Left lobe of liver (tissue), 2 donors: ENCODE data around the gene TSHZ3. TPM values are rescaled to one million over a fixed set of nuclear protein-coding genes. Genes with fewer than 3 reads are reported as not detected.

ENCODE experiments used
- ATAC-seq: fragments of 200-7000 bp; cut with Tn5 transposase; one replicate; pipeline ENCODE4 v1.9.1; 2020; ENCODE audit warnings: mild to moderate bottlenecking, moderate library complexity
- DNase-seq: peaks from one replicate; pipeline ENCODE4 v3.0.0-alpha.2; 2020; ENCODE audit warnings: low spot score
- total RNA-seq: library from RNA; stranded (reverse); gene quantifications from one replicate; pipeline ENCODE4 v1.2.1, GENCODE V29; 2021
- donor health status: DM: no; HTN: no; CAD: no; lungs with moderate emphysema.
- donor health status: DM: no; HTN: yes; CAD: no.

TSHZ3 gene
- total RNA-seq: 1.1 TPM

GRCh38 chr19:31349160-31349881 is at the start of gene TSHZ3:
Gene TSHZ3, minus strand, starts transcription at chr19:31349436. Its CDS starts 217 bp downstream, at chr19:31349219.
- peak; percentile 64 for DNase-seq
- peak; percentile 68 for ATAC-seq

DNA sequence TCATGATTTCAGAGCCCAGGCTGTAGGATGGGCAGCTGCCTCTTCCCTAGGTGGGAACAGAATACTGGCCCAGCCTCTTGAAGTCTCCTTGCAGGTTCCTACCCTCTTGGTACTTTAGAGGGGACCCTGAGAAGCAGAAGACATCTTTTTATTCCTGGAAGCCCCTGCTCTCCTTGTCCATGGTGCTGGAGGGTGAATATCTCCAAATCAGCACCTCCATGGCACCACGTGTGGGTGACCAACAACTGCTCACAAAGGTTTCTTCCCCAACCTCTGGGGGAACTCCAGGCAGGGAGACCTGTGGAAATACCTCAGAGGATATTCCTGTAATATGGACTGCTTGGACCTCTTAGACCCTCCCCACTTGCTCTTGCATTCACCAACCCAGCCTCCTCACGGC is 48.1 kb upstream of the TSHZ3 start:
- no peak for DNase-seq
- no peak for ATAC-seq

- DNase-seq (no peak), ATAC-seq (peak; percentile 47)
Observed at GRCh38 chr19:31392464-31392863, 43.2 kb upstream of the TSHZ3 start.

GRCh38 chr19:31391518-31391917 is 42.3 kb upstream of the TSHZ3 start:
- no peak for DNase-seq
- ATAC-seq: no peak

GRCh38 chr19:31390711-31391110 is 41.5 kb upstream of the TSHZ3 start:
- ATAC-seq (no peak), DNase-seq (no peak)

DNA sequence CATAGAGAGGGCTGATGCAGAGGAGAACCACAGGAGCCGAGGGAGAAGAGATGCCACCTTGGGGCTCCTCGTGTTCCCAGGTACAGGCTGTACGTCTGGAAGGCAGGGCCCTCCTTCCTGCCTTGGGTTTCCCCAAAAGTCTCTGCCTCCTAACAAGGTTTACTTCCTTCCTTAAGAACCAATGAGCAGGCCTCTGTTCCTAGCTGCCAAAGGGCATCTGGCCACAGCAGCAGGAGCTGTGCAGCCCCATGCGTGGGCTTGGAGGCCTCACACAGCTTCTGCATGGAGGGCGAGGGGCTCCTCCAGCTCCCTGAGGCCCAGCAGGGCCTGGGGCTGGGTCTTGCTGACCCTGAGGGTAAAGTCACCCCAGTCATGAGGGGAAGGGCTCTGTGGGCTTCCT is 40.6 kb upstream of the TSHZ3 start:
- no peak for ATAC-seq
- no peak for DNase-seq

DNA sequence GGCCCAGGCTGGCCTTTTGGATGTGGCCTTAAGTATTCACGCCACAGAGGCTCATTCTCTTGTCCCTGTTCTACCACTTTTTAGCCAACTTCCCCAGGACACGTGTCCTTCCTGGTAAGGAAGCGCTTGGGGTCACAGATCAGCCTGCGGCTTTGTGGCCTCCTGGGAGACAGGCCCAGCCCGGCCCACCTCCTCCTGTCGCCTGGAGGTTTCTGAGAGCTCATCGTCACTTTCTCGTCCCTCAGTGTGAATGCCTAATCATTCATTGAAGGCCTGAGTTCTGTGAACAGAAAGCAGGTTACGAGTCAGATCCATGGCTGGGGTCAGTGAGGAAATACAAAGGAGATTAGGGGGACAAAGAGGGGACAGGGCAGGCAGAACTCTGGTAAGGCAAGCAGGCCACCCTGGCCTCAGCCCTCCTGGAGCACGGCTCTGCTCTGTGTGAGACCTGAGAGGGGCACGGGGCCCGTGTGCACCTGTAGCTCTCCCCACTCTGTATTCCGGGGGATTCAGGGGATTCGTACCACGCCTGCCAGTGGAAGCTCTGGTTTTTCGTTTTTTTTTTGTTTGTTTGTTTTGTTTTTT is 38.6 kb upstream of the TSHZ3 start:
- no peak for DNase-seq

GRCh38 chr19:31386806-31387205 is 37.6 kb upstream of the TSHZ3 start:
- DNase-seq (no peak), ATAC-seq (no peak)

More for the DNA sequence above, 38.6 kb upstream of the TSHZ3 start:
- no peak for ATAC-seq

DNA sequence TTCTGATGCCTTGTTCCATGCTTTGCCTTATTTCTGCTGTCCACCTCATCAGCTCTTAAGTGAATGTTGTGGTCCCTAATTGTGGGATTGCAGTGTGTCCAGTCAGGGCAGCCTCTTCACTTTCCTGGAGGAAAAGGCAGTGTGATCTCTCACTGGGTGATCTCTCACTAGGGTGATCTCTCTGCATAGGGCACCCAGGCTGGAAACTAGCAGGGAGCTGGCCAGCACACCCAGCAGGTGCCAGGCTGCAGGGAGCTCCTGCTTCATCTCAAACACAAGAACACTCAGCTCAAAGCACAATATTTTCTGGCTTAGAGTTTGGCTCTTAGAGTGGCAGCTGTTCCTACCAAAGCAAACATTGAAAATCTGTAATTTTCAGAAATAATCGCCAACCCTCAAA is 36.5 kb upstream of the TSHZ3 start:
- ATAC-seq (no peak), DNase-seq (no peak)

DNA sequence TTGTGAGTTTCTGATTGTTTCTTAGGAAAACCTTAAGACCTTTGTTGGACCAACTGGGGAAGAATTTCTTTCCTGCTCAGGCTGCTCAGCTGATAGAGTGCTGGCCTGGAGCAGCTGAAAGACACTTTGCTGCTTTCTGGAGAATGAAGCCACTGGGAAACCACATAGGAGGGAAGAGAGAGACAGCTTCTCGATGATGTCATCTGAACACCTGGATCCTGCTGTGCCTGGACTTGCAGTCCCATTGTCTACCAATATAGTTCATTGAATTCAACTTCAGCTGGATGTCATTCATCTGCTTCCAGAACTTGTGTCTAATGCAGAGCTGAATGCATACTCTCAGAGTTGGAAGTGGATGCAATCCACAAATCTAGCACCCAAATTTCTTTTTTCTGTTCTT is 34.3 kb upstream of the TSHZ3 start:
- no peak for ATAC-seq
- DNase-seq: no peak

DNA sequence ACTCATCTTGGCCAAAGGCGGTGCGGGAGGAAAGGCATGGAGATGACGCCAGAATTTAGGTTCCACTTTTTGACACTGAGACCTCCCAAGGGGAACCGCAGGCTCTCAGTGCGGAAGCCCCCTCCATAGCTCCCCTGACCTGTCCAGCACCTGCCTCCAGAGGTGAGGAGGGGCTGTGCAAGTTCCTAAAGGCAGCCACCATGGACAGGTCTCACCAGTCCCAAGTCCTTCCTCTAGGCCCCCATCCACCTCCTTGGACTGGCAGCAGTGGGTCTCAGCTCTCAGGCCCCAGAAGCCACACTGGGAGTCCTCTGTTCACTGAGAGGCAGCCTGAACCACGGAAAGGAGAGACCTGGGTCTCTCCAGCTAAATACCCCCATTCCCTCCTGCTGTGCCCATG is 31.6 kb upstream of the TSHZ3 start:
- ATAC-seq: no peak
- no peak for DNase-seq

DNA sequence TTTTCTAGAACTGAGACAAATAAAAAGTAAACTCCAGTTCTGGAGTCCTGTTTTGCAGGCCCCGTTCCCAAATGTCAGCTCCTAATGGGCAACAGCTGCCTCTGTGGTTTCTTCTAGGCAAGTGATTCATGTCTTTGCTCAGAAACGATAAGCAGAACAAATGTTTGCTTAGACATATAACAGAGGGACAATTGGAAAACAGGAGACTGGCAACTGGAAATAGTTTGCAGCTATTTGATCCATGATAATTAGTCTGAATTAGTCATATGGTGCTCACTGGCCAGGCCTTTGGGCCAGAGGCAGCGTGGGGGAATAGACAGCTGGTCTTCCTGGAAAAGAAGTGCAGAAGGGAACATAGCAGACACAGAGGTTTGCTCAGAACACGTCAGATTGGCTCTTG is 29.2 kb upstream of the TSHZ3 start:
- DNase-seq (no peak), ATAC-seq (no peak)

DNA sequence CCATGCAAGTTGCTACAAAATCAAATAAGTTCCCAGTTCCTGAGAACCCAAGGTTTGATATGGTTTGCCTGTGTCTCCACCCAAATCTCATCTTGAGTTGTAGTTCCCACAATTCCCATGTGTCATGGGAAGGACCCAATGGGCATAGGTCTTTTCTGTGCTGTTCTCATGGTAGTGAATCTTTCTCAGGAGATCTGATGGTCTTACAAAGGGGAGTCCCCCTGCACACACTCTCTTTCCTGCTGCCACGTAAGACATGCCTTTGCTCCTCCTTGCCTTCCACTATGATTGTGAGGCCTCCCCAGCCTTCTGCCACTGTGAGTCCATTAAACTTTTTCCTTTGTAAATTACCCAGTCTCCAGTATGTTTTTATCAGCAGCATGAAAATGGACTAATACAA is 28.5 kb upstream of the TSHZ3 start:
- ATAC-seq: no peak
- no peak for DNase-seq

- ATAC-seq (no peak), DNase-seq (no peak)
Observed at GRCh38 chr19:31372246-31372781, 23.1 kb upstream of the TSHZ3 start.

DNA sequence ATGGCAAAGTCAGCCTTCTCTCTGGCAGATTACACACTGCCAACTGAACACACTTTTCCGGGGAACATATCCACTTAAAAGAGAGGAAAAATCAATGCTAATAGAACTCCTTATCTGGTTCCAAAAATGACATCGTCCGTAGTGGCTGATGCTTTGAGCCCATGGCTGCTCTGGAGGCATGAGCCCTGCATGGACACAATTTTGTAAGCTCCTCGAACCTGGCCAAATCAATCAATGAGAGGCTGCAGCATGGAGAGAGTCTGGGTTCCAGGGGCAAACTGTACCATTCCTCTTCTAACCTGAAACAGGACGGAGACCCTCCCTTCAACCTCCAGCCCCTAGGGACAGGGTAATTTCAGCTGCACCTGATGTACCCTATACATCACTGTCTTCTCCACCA is 21.0 kb upstream of the TSHZ3 start:
- DNase-seq (no peak), ATAC-seq (no peak)

- ATAC-seq (no peak), DNase-seq (no peak)
Observed at GRCh38 chr19:31364963-31365362, 15.7 kb upstream of the TSHZ3 start.

DNA sequence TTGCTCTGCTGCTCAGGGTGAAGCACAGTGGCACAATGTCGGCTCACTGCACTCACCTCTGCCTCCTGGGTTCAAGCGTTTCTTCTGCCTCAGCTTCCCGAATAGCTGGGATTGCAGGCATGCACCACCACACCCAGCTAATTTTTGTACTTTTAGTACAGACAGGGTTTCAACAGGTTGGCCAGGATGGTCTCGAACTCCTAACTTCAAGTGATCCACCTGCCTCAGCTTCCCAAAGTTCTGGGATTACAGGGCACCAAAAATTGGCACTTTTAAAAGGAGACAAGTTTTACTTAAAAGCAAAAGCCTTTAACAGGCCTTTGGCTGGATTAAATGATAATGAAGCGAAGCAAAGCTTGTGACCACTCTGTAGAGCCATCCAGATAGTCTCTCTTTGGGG is 12.5 kb upstream of the TSHZ3 start:
- DNase-seq (no peak), ATAC-seq (no peak)

DNA sequence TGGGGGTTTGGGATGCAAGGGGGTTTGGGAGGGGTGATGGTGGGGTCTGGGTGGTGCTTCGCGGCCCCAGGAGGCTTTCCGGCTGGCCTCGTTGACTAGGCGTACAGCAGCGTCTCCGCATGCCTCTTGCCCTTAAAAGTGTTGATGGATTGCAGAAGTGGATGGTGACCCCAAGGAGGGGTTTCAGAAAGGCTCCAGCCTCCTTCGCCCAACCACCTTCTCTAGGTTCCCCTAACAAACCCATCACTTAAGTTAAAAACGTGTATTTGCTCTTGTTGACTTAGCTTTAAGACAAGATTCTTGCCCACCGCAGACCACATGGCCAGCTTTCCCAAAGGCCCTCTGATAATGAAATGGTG is 8.1 kb upstream of the TSHZ3 start:
- DNase-seq (no peak), ATAC-seq (no peak)

DNA sequence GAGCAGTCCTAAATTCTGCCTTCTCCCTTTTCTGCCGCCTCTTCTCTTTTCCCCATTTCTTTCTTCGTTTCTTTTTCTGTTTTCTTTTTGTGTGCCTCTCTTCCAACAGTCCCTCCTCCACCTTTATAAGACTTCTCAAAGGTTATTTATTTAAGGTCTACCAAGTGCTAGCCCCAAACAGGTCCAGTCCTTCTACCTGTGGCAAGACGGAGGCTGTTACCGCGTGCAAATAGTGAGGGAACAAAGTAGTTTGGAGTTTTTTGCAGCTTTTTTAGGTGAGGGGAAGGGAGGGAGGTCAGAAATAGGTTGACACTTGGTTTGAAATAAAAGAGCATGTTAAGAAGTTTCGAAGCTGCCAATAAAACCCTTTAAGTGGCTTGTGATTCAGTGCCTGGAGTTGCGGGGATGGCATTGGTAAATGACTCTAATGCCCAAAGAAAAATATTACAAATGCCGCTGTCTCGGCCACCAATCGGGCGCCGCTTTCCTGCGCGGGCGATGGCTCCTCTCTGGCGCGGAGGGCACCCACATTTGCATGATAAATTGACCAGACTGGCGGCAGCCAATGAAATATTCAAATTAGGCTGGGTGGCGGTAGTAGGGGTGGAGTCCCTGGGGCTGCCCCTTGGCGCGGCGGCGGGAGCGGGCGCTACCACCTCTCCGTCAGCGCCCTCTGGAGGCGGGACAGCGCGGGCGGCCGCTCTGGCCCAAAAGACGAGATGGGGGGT is 7.5 kb upstream of the TSHZ3 start:
- DNase-seq: no peak
- peak; percentile 80 for ATAC-seq

DNA sequence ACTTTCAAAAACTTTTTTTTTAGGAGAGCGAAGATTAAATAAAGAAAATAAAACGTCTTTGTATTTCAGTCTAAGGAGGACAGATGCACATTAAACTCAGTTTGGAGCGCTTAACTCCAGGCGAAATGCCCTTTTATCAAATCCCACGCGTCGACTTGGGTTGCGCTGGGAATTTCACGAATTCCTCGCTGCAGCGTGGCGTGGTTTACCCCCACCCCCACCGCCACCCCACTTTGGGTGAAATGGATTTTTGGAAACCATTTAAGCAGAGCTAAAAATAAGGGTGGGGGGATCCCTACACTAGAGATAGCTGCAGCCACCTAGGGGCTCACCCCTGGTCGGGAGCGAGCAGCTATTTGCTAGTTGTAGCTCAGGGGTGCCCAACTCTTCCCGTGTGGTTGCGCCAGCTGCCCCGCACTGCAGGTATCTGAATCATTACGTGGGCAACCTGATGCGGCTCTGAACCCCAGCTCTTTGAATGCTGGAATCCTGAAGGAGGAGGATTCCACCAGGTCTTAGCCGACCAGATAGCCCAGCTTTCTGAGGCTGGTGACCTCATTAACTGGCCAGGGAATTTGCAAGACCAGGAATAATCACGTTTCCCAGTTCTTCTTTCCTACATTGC is 6.5 kb upstream of the TSHZ3 start:
- DNase-seq (no peak), ATAC-seq (no peak)

DNA sequence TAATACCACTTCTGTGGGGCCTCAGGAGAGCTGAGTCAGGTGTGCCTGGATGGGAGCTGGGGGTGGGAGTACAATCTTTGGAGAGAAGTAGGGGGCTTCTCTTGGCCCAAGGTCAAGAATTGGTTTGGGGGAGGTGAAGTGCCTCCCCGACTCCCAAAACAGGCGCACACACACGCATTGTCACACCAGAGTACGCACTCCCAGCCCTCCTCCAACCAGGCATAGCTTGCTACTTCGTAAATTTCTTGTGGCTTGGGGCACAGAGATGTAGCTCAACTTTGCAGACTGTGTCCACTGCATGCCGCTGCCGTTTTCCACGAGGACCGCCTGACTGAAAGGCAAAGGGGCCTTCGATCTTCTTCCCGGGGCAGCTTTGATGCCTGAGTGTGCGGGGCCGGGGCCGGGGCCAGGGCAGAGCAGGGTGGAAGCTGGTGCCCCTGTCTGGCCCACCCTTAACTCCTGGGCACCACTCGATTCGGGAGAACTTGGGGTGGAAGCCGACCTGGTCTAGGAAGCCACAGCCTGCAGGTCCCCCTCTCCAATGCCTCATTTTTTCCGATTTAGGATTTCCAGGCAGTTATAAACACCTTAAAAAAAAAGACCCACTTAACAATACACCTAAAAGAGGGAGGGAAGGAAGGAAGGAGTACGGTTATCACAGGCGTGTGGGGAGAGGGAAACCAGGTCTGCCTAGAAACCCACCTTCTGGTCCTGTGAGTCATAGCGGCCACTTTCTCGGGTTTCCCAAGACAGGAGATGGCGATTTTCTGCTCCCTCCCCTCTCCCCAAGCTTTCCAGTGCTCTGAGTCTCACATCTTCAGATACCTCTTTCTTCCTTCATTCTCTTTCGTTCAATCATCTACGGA is 5.8 kb upstream of the TSHZ3 start:
- DNase-seq (no peak), ATAC-seq (no peak)
